SK-N-SH treated with all-trans-retinoic acid at 6 μM for 48 hours (cell line): ENCODE results near the gene BATF3.

Experiments used
- ATAC-seq: fragments of 200-7000 bp; cut with Tn5 transposase; 3 replicates; pipeline ENCODE4 v1.9.1; 2020; ENCODE audit warnings: mild to moderate bottlenecking, moderate library complexity
- ARNTL ChIP-seq: fragments of 450-650 bp; formaldehyde crosslinking; IDR thresholded peaks from 2 replicates; pipeline ENCODE4 v1.5.0; 2020; ENCODE audit warnings: low read depth, mild to moderate bottlenecking, moderate library complexity, borderline replicate concordance
- CREB5 ChIP-seq: fragments of 250-450 bp; sonication (Bioruptor Pico); IDR thresholded peaks from 2 replicates; pipeline ENCODE4 v1.5.1; 2020; ENCODE audit warnings: low read depth, mild to moderate bottlenecking, moderate library complexity
- CSDC2 ChIP-seq: fragments of 250-450 bp; sonication (Bioruptor Pico); IDR thresholded peaks from 2 replicates; pipeline ENCODE4 v1.5.0; 2020; ENCODE audit warnings: mild to moderate bottlenecking, moderate library complexity
- CSRNP3 ChIP-seq: fragments of 250-450 bp; sonication (Bioruptor Pico); IDR thresholded peaks from 2 replicates; pipeline ENCODE4 v1.5.1; 2021; ENCODE audit warnings: mild to moderate bottlenecking, moderate library complexity
- ESRRG ChIP-seq: fragments of 250-450 bp; sonication (Bioruptor Pico); IDR thresholded peaks from 2 replicates; pipeline ENCODE4 v1.6.1; 2021; ENCODE audit warnings: mild to moderate bottlenecking
- GLIS3 ChIP-seq: fragments of 250-450 bp; sonication (Bioruptor Pico); IDR thresholded peaks from 2 replicates; pipeline ENCODE4 v1.5.0; 2020; ENCODE audit warnings: mild to moderate bottlenecking, moderate library complexity
- ISL1 ChIP-seq: fragments of 250-450 bp; sonication (Bioruptor Pico); IDR thresholded peaks from 2 replicates; pipeline ENCODE4 v2.1.2; 2022; ENCODE audit warnings: mild to moderate bottlenecking, moderate library complexity
- POU6F1 ChIP-seq: fragments of 250-450 bp; sonication (Bioruptor Pico); IDR thresholded peaks from 2 replicates; pipeline ENCODE4 v1.8.0; 2021; ENCODE audit warnings: low read depth, mild to moderate bottlenecking, moderate library complexity, borderline replicate concordance
- PPARA ChIP-seq: fragments of 250-450 bp; sonication (Bioruptor Pico); IDR thresholded peaks from 2 replicates; pipeline ENCODE4 v1.5.0; 2020; ENCODE audit warnings: mild to moderate bottlenecking, borderline replicate concordance
- RARB ChIP-seq: fragments of 250-450 bp; sonication (Bioruptor Pico); IDR thresholded peaks from 2 replicates; pipeline ENCODE4 v1.8.0; 2021; ENCODE audit warnings: mild to moderate bottlenecking, moderate library complexity
- SNAI2 ChIP-seq: fragments of 250-450 bp; sonication (Bioruptor Pico); IDR thresholded peaks from 2 replicates; pipeline ENCODE4 v1.5.0; 2020; ENCODE audit warnings: mild to moderate bottlenecking, moderate library complexity
- TCF4 ChIP-seq: fragments of 250-450 bp; sonication (Bioruptor Pico); IDR thresholded peaks from 2 replicates; pipeline ENCODE4 v1.8.0; 2021; ENCODE audit warnings: mild to moderate bottlenecking, moderate library complexity, borderline replicate concordance
- TOX ChIP-seq: fragments of 250-450 bp; sonication (Bioruptor Pico); IDR thresholded peaks from 2 replicates; pipeline ENCODE4 v1.8.0; 2021; ENCODE audit warnings: mild to moderate bottlenecking, moderate library complexity, borderline replicate concordance
- ZC3H10 ChIP-seq: fragments of 250-450 bp; sonication (Bioruptor Pico); IDR thresholded peaks from 2 replicates; pipeline ENCODE4 v1.5.1; 2021; ENCODE audit warnings: mild to moderate bottlenecking, moderate library complexity
- ZFP3 ChIP-seq: fragments of 250-450 bp; sonication (Bioruptor Pico); IDR thresholded peaks from 2 replicates; pipeline ENCODE4 v1.5.0; 2020; ENCODE audit warnings: mild to moderate bottlenecking, moderate library complexity
- ZFP30 ChIP-seq: fragments of 450-650 bp; formaldehyde crosslinking; IDR thresholded peaks from 2 replicates; pipeline ENCODE4 v1.5.0; 2022; ENCODE audit warnings: mild to moderate bottlenecking, moderate library complexity
- ZNF565 ChIP-seq: fragments of 450-650 bp; formaldehyde crosslinking; conservative IDR thresholded peaks from 2 replicates; pipeline ENCODE4 v1.5.0; 2020; ENCODE audit warnings: low read depth, mild to moderate bottlenecking, moderate library complexity
- ZNF70 ChIP-seq: fragments of 450-650 bp; formaldehyde crosslinking; IDR thresholded peaks from 2 replicates; pipeline ENCODE4 v1.5.0; 2020; ENCODE audit warnings: mild to moderate bottlenecking, moderate library complexity
- ZNF8 ChIP-seq: fragments of 450-650 bp; formaldehyde crosslinking; IDR thresholded peaks from 2 replicates; pipeline ENCODE4 v1.5.0; 2020; ENCODE audit warnings: mild to moderate bottlenecking, moderate library complexity
- TF ChIP-seq, protein P1 (sequence below): fragments of 250-450 bp; sonication (Bioruptor Pico); IDR thresholded peaks from 2 replicates; pipeline ENCODE4 v1.8.0; 2020; ENCODE audit warnings: mild to moderate bottlenecking, moderate library complexity, borderline replicate concordance
- TF ChIP-seq, protein P2 (sequence below): fragments of 250-450 bp; sonication (Bioruptor Pico); IDR thresholded peaks from 2 replicates; pipeline ENCODE4 v1.5.0; 2020; ENCODE audit warnings: mild to moderate bottlenecking, moderate library complexity

BATF3 gene

DNA sequence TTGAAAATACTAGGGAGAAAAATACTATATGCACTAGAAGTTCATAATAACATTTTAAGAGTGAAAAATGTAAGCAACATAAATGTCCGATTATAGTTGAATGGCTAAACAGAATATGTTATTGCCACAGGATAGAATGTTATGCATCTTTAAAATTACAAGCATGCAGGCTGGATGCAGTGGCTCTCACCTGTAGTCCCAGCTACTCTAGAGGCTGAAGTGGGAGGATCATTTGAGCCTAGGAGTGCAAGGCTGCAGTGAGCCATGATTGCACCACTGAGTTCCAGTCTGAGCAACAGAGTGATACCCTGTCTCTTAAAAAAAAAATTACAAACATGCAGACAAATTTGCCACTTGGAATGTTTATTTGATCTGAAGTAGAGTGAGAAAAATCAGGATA lies 3.0 kb upstream of the BATF3 start:
- no peak for ATAC-seq
- TF ChIP-seq RARB, result no peak
- TF ChIP-seq GLIS3 (CRISPR knock-in tag), result no peak
- TF ChIP-seq CREB5 (CRISPR knock-in tag), result no peak
- TF ChIP-seq PPARA (CRISPR knock-in tag), result no peak
- no peak for TF ChIP-seq TCF4 (CRISPR knock-in tag)
- no peak for TF ChIP-seq CSRNP3
- TF ChIP-seq SNAI2 (CRISPR knock-in tag), result no peak
- no peak for TF ChIP-seq ZFP3
- no peak for TF ChIP-seq ISL1
- no peak for TF ChIP-seq ZC3H10
- no peak for TF ChIP-seq POU6F1 (CRISPR knock-in tag)
- no peak for TF ChIP-seq ESRRG (CRISPR knock-in tag)
- no peak for TF ChIP-seq ZNF70 (CRISPR knock-in tag)
- TF ChIP-seq, protein P1, sequence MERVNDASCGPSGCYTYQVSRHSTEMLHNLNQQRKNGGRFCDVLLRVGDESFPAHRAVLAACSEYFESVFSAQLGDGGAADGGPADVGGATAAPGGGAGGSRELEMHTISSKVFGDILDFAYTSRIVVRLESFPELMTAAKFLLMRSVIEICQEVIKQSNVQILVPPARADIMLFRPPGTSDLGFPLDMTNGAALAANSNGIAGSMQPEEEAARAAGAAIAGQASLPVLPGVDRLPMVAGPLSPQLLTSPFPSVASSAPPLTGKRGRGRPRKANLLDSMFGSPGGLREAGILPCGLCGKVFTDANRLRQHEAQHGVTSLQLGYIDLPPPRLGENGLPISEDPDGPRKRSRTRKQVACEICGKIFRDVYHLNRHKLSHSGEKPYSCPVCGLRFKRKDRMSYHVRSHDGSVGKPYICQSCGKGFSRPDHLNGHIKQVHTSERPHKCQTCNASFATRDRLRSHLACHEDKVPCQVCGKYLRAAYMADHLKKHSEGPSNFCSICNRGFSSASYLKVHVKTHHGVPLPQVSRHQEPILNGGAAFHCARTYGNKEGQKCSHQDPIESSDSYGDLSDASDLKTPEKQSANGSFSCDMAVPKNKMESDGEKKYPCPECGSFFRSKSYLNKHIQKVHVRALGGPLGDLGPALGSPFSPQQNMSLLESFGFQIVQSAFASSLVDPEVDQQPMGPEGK (CRISPR knock-in tag), result no peak

- no peak for ATAC-seq
- no peak for TF ChIP-seq ZC3H10
- TF ChIP-seq ESRRG (CRISPR knock-in tag), result no peak
- TF ChIP-seq ZFP30 (CRISPR knock-in tag), result no peak
- no peak for TF ChIP-seq ZNF8
- TF ChIP-seq CSDC2 (CRISPR knock-in tag), result no peak
- TF ChIP-seq POU6F1 (CRISPR knock-in tag), result no peak
- TF ChIP-seq ZNF565 (CRISPR knock-in tag), result no peak
- TF ChIP-seq, protein P2, sequence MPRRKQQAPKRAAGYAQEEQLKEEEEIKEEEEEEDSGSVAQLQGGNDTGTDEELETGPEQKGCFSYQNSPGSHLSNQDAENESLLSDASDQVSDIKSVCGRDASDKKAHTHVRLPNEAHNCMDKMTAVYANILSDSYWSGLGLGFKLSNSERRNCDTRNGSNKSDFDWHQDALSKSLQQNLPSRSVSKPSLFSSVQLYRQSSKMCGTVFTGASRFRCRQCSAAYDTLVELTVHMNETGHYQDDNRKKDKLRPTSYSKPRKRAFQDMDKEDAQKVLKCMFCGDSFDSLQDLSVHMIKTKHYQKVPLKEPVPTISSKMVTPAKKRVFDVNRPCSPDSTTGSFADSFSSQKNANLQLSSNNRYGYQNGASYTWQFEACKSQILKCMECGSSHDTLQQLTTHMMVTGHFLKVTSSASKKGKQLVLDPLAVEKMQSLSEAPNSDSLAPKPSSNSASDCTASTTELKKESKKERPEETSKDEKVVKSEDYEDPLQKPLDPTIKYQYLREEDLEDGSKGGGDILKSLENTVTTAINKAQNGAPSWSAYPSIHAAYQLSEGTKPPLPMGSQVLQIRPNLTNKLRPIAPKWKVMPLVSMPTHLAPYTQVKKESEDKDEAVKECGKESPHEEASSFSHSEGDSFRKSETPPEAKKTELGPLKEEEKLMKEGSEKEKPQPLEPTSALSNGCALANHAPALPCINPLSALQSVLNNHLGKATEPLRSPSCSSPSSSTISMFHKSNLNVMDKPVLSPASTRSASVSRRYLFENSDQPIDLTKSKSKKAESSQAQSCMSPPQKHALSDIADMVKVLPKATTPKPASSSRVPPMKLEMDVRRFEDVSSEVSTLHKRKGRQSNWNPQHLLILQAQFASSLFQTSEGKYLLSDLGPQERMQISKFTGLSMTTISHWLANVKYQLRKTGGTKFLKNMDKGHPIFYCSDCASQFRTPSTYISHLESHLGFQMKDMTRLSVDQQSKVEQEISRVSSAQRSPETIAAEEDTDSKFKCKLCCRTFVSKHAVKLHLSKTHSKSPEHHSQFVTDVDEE, result no peak
- TF ChIP-seq GLIS3 (CRISPR knock-in tag), result no peak
- no peak for TF ChIP-seq ARNTL (CRISPR knock-in tag)
- TF ChIP-seq ZFP3, result no peak
- TF ChIP-seq ZNF70 (CRISPR knock-in tag), result no peak
- no peak for TF ChIP-seq PPARA (CRISPR knock-in tag)
- TF ChIP-seq TOX (CRISPR knock-in tag), result no peak
These were observed 2.3 kb upstream of the BATF3 start for GRCh38 chr1:212701910-212702309.
